AG09309 (cell line): ENCODE data around the gene CST6.

Experiments
- DNase-seq: peaks from one replicate; pipeline ENCODE4 v3.0.0-alpha.2; 2010; ENCODE audit warnings: low read depth
- H3K4me3 ChIP-seq: 2 replicates; pipeline ENCODE4 v1.5.1; 2011; ENCODE audit warnings: mild to moderate bottlenecking, low read depth, low read length, moderate library complexity; ENCODE audit not compliant: control insufficient read depth
- CTCF ChIP-seq: IDR thresholded peaks from 2 replicates; pipeline ENCODE4 v1.5.1; 2011; ENCODE audit warnings: mild to moderate bottlenecking, low read depth, low read length, inconsistent platforms; ENCODE audit not compliant: insufficient read depth, control insufficient read depth; ENCODE audit errors: missing control alignments

CST6 gene

GRCh38 chr11:66052664-66052982 lies 40.8 kb downstream of the CST6 start:
- DNase-seq: no peak
- TF ChIP-seq CTCF: no peak
- H3K4me3 ChIP-seq: peak overlapping the region; percentile 79

GRCh38 chr11:66055021-66055420 lies 43.2 kb downstream of the CST6 start:
- no peak for DNase-seq
- no peak for TF ChIP-seq CTCF
- no peak overlapping the region for H3K4me3 ChIP-seq

GRCh38 chr11:66056501-66056900 lies 44.7 kb downstream of the CST6 start:
- DNase-seq: no peak
- no peak for TF ChIP-seq CTCF
- no peak overlapping the region for H3K4me3 ChIP-seq

GRCh38 chr11:66059966-66060680 lies 48.3 kb downstream of the CST6 start:
- TF ChIP-seq CTCF: no peak
- no peak for DNase-seq

GRCh38 chr11:66061268-66061667 lies 49.5 kb downstream of the CST6 start:
- no peak overlapping the region for H3K4me3 ChIP-seq
- TF ChIP-seq CTCF: no peak
- no peak for DNase-seq

More at GRCh38 chr11:66059966-66060680, 48.3 kb downstream of the CST6 start:
- H3K4me3 ChIP-seq: no peak overlapping the region

- H3K4me3 ChIP-seq: no peak overlapping the region
- DNase-seq: no peak
- TF ChIP-seq CTCF: no peak
Observed at GRCh38 chr11:66062408-66062807, 50.6 kb downstream of the CST6 start.
